Uterus (tissue), 4 donors: ENCODE results near the gene MICU2. TPM values are rescaled to one million over a fixed set of nuclear protein-coding genes. Genes with fewer than 3 reads are reported as not detected.

ENCODE experiments used
- DNase-seq, 2 donors: peaks; one replicate each; pipeline ENCODE4 v3.0.0-alpha.2; 2019 to 2020
- H3K27ac ChIP-seq, 2 donors: fragments of 200-600 bp; sonication (generic); 1 replicate in 1 of 2; 2 replicates in 1 of 2; pipeline ENCODE4 v1.5.1; 2016 to 2018
- H3K27me3 ChIP-seq, 2 donors: fragments of 200-600 bp; sonication (generic); one replicate each; pipeline ENCODE4 v1.5.1; 2018 to 2019; ENCODE audit warnings: control low read depth in 1 of 2
- H3K36me3 ChIP-seq, 2 donors: fragments of 200-600 bp; sonication (generic); one replicate each; pipeline ENCODE4 v1.5.1; 2019; ENCODE audit warnings: control low read depth in 1 of 2
- H3K4me1 ChIP-seq, 2 donors: fragments of 200-600 bp; sonication (generic); one replicate each; pipeline ENCODE4 v1.5.1; 2018 to 2019; ENCODE audit warnings: control low read depth in 1 of 2
- H3K4me3 ChIP-seq, 2 donors: fragments of 200-600 bp; sonication (generic); 1 replicate in 1 of 2; 2 replicates in 1 of 2; pipeline ENCODE4 v1.5.1; 2018 to 2019; ENCODE audit warnings: mild to moderate bottlenecking in 1 of 2
- H3K9me3 ChIP-seq, 2 donors: fragments of 200-600 bp; sonication (generic); one replicate each; pipeline ENCODE4 v1.5.1; 2019; ENCODE audit warnings: control low read depth in 1 of 2
- POLR2A ChIP-seq, 2 donors: fragments of 450-650 bp; IDR thresholded peaks; one replicate each; pipeline ENCODE4 v1.6.1; 2016; ENCODE audit warnings: antibody characterized with exemption in 2 of 2, mild to moderate bottlenecking in 1 of 2, moderate library complexity in 1 of 2
- intact Hi-C: fragments of 100-400 bp; cut with DNase I; formaldehyde crosslinking; loops from one replicate; pipeline ENCODE4 v1.15.1; 2023; ENCODE audit warnings: low total_unique reads
- total RNA-seq, 4 donors: library from RNA; depleted of rRNA in 3 of 4; stranded (reverse); fragments of >200 nt in 3 of 4; gene quantifications; one replicate each; pipeline versions ENCODE4 v1.1.0 to v1.2.4, GENCODE V29; 2014 to 2023
- TF ChIP-seq, protein P1 (sequence below), 4 experiments: fragments of 200-600 bp in 2 of 4; fragments of 450-650 bp in 2 of 4; sonication (generic) in 2 of 4; IDR thresholded peaks; one replicate each; pipeline ENCODE4 v1.5.1; 2016 to 2019; ENCODE audit warnings: antibody characterized with exemption in 4 of 4, mild to moderate bottlenecking in 2 of 4, moderate library complexity in 1 of 4
- donor health status: DM: yes; HTN: yes; CAD: no.

Gene MICU2
- total RNA-seq, 4 donors from 2014 or later = 19.4 to 141 (median 36.8) TPM

DNA sequence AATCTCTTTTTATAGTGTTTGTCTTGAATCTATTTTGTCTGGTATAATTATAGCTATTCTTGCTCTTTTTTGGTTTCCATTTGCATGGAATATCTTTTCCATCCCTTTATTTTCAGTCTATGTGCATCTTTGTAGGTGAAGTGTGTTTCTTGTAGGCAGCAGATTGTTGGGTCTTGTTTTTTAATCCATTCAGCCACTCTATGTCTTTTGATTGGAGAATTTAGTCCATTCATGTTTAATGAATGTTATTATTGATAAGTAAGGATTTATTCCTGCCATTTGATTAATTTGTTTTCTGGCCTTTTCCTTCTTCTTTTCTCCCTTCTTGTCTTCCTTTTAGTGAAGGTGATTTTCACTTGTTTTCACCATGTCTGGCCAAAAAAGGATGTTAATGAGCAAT, 133.2 kb downstream of the MICU2 start:
- Histone ChIP-seq H3K27ac (no peak overlapping the region), H3K27me3 (no peaks in the 10 kb centered on the region), H3K4me3 (no peak overlapping the region), H3K4me1 (no peaks in the 10 kb centered on the region), H3K36me3 (no peaks in the 10 kb centered on the region), H3K9me3 (no peaks in the 10 kb centered on the region)
- intact Hi-C loops = loop anchor here (10.0 kb wide), 1 partner anchor 176 kb away; no protein-coding TSS in a partner anchor
- DNase-seq = no peak
- TF ChIP-seq POLR2A (IDR thresholded peaks at IDR 0.05) = no peak
- TF ChIP-seq, protein P1, sequence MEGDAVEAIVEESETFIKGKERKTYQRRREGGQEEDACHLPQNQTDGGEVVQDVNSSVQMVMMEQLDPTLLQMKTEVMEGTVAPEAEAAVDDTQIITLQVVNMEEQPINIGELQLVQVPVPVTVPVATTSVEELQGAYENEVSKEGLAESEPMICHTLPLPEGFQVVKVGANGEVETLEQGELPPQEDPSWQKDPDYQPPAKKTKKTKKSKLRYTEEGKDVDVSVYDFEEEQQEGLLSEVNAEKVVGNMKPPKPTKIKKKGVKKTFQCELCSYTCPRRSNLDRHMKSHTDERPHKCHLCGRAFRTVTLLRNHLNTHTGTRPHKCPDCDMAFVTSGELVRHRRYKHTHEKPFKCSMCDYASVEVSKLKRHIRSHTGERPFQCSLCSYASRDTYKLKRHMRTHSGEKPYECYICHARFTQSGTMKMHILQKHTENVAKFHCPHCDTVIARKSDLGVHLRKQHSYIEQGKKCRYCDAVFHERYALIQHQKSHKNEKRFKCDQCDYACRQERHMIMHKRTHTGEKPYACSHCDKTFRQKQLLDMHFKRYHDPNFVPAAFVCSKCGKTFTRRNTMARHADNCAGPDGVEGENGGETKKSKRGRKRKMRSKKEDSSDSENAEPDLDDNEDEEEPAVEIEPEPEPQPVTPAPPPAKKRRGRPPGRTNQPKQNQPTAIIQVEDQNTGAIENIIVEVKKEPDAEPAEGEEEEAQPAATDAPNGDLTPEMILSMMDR (IDR thresholded peaks at IDR 0.05) = no peak

DNA sequence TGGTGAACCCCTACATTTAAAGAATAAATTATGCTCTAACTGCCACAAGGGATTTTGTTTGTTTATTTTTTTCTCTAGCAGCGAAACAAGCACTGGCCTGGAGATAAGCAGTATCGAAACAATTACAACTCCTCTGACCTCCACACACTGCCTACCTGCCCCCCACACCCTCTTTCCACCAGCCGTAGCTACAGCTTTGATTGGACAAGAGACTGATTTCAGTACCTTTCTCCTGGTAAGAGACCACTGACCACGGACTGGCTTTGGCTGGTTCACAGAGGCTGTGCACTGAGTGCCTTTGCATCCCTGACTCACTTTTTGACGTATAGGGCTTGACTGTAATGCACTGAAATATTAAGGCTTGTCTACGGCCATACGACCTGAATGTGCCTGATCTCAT, 137.4 kb downstream of the MICU2 start:
- Histone ChIP-seq H3K27me3 (no peaks in the 10 kb centered on the region), H3K36me3 (no peaks in the 10 kb centered on the region), H3K4me1 (no peaks in the 10 kb centered on the region), H3K27ac (no peak overlapping the region), H3K9me3 (no peaks in the 10 kb centered on the region), H3K4me3 (no peak overlapping the region)
- intact Hi-C loops = no loop called here
- no peak for TF ChIP-seq POLR2A (IDR thresholded peaks at IDR 0.05)
- TF ChIP-seq, protein P1 (IDR thresholded peaks at IDR 0.05) = no peak
- DNase-seq = no peak

DNA sequence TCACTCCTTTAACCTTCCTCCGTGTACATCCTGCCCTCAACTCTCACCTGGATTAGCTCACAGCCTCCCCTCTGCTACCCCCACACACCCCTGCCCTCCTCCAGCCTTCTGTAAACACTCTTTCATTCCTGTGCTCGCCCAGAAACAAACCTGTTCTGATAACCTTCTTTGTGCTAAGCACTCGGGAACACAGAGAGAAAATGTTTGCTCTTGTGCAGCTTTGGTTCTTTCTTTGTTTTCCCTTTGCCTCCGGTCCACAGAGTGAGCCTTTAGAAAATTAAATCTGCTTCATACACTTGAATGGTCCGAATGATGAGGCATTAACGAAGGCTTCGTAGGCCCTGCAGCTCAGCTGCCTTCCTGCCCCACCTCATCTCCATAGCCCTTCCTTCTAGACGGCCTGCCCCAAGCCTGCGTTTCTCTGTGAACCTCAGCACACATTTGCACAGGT, 138.2 kb downstream of the MICU2 start:
- no peak for DNase-seq
- TF ChIP-seq POLR2A (IDR thresholded peaks at IDR 0.05) = no peak
- TF ChIP-seq, protein P1 (IDR thresholded peaks at IDR 0.05) = no peak
- Histone ChIP-seq H3K9me3 (no peaks in the 10 kb centered on the region), H3K27ac (no peak overlapping the region), H3K4me1 (no peaks in the 10 kb centered on the region), H3K4me3 (no peak overlapping the region), H3K36me3 (no peaks in the 10 kb centered on the region), H3K27me3 (no peaks in the 10 kb centered on the region)
- intact Hi-C loops = no loop called here

DNA sequence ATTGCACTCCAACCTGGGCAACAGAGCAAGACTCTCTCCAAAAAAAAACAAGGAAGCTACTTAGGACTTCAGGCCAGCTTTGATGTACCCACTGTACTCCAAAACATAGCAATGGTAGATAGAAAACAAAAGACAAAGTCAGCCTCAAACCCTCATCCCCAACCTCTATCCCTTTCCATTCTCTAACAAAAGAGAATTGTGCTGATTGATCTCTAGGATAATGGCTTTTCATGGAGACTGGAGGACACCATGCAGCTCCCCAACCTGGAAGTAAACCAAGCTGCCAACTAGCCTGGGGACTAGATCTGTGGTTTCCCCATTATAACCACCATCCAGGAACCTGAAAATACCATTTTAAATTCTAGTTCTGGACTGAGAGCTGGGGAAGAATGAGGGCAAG, 140.5 kb downstream of the MICU2 start:
- H3K27me3 ChIP-seq = no peaks in the 10 kb centered on the region
- DNase-seq = no peak
- TF ChIP-seq POLR2A (IDR thresholded peaks at IDR 0.05) = no peak
- TF ChIP-seq, protein P1 (IDR thresholded peaks at IDR 0.05) = no peak
- no peak overlapping the region for H3K4me3 ChIP-seq
- H3K9me3 ChIP-seq = no peaks in the 10 kb centered on the region
- H3K36me3 ChIP-seq = no peaks in the 10 kb centered on the region
- intact Hi-C loops = no loop called here
- H3K4me1 ChIP-seq = no peaks in the 10 kb centered on the region
- H3K27ac ChIP-seq = no peak overlapping the region

DNA sequence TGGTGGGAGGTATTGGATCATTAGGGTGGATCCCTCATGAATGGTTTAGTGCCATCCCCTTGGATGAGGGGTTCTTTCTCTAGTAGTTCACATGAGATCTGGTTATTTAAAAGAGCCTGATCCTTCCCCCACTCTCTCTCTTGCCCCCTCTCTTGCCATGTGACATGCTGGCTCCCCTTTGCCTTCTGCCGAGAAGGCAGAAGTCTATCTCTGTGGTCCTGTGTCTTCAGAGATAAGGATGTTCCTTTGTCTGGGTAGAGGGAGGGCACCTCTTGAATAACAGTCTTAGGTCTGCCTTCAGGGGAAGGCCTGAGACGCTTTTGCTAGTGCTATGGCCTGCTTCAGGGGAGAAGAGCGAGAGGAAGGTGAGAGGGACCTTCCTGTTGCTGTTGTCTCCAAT, 142.8 kb downstream of the MICU2 start:
- Histone ChIP-seq H3K4me1 (no peaks in the 10 kb centered on the region), H3K27me3 (no peaks in the 10 kb centered on the region), H3K9me3 (no peaks in the 10 kb centered on the region), H3K27ac (no peak overlapping the region), H3K4me3 (no peak overlapping the region), H3K36me3 (no peaks in the 10 kb centered on the region)
- no peak for DNase-seq
- TF ChIP-seq POLR2A (IDR thresholded peaks at IDR 0.05) = no peak
- TF ChIP-seq, protein P1 (IDR thresholded peaks at IDR 0.05) = no peak
- intact Hi-C loops = no loop called here
